ENCODE data around the gene RHOT2.

DNA sequence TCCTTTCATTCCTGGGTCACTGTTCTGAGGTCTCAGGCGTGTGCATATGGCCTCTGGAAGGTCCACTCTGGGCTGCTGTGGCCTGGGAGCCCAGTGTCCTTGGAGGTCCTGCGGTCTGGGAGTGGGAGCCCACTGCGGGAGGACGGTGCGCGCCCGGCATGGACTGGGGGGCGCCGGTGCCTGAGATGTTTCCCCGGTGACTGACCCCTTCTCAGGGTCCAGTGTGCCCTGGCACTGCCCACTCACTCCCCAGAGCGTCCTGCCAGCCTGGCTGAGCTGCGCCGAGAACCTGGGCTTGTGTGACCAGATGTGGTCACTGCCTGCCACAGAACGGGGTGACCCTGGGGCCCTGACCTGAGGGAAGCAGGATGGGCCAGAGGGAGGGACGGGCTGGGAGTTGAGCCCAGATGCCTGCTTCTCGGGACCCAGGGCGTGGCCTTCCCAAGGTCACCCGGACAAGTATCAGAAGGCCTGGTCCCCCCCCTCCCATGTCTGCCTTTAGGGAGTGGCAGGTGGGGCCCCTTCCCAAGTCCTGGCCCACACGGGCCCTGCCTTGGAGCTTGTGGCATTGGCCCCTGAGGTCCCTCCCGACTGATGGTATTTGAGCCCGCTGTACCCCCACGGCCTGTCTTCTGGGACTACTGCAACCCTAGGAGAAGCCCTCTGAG is 6.4 kb downstream of the RHOT2 start:
- TF ChIP-seq, protein P1, sequence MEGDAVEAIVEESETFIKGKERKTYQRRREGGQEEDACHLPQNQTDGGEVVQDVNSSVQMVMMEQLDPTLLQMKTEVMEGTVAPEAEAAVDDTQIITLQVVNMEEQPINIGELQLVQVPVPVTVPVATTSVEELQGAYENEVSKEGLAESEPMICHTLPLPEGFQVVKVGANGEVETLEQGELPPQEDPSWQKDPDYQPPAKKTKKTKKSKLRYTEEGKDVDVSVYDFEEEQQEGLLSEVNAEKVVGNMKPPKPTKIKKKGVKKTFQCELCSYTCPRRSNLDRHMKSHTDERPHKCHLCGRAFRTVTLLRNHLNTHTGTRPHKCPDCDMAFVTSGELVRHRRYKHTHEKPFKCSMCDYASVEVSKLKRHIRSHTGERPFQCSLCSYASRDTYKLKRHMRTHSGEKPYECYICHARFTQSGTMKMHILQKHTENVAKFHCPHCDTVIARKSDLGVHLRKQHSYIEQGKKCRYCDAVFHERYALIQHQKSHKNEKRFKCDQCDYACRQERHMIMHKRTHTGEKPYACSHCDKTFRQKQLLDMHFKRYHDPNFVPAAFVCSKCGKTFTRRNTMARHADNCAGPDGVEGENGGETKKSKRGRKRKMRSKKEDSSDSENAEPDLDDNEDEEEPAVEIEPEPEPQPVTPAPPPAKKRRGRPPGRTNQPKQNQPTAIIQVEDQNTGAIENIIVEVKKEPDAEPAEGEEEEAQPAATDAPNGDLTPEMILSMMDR (IDR thresholded peaks at IDR 0.05; ENCODE audit: extremely low read depth in 1 of 2, insufficient read depth in 1 of 2, low read depth in 1 of 2, low read length in 2 of 2): no peak
- TF ChIP-seq POLR2A (IDR thresholded peaks at IDR 0.05; ENCODE audit: low read depth, low read length): no peak
- no peak for TF ChIP-seq FOS (IDR thresholded peaks at IDR 0.05; ENCODE audit: borderline replicate concordance, insufficient read depth, low read length)
- no peak for TF ChIP-seq MAX (IDR thresholded peaks at IDR 0.05; ENCODE audit: insufficient read depth, insufficient read length)

Measured in endothelial cell of umbilical vein (primary cell).